Peyer's patch (tissue), 4 donors: ENCODE measurements around the gene SELENOP.

Source experiments
- CTCF ChIP-seq, 6 experiments: fragments of 450-650 bp in 4 of 6; fragments of 200-600 bp in 2 of 6; sonication (generic) in 1 of 6; IDR thresholded peaks; one replicate each; pipeline ENCODE4 v1.5.1; 2017 to 2019; ENCODE audit warnings: antibody characterized with exemption in 6 of 6, mild to moderate bottlenecking in 3 of 6, moderate library complexity in 1 of 6
- POLR2A ChIP-seq, 2 donors: fragments of 450-650 bp; IDR thresholded peaks; one replicate each; pipeline ENCODE4 v1.5.1; 2017; ENCODE audit warnings: antibody characterized with exemption in 2 of 2, mild to moderate bottlenecking in 2 of 2, moderate library complexity in 2 of 2

- TF ChIP-seq POLR2A (IDR thresholded peaks at IDR 0.05), result no peak
- TF ChIP-seq CTCF (IDR thresholded peaks at IDR 0.05), result no peak
Measured at GRCh38 chr5:42800748-42801330, 10.9 kb downstream of the SELENOP start.
